HS-5 (cell line): ENCODE data around the gene GRAMD2B.

Experiments used
- DNase-seq: peaks from one replicate; pipeline ENCODE4 v3.0.0-alpha.2; 2012; ENCODE audit warnings: low read depth

GRAMD2B gene

GRCh38 chr5:126477294-126478117, 54.3 kb downstream of the GRAMD2B start:
- DNase-seq, result no peak

GRCh38 chr5:126479810-126480209, 56.6 kb downstream of the GRAMD2B start:
- DNase-seq, result no peak

- no peak for DNase-seq
Measured at GRCh38 chr5:126480824-126481223, 57.6 kb downstream of the GRAMD2B start.

GRCh38 chr5:126481243-126481642, 58.0 kb downstream of the GRAMD2B start:
- DNase-seq, result no peak

- DNase-seq, result no peak
Measured at GRCh38 chr5:126482591-126482990, 59.4 kb downstream of the GRAMD2B start.

- DNase-seq, result no peak
Measured at GRCh38 chr5:126483156-126483555, 59.9 kb downstream of the GRAMD2B start.

GRCh38 chr5:126484253-126484652, 61.0 kb downstream of the GRAMD2B start:
- no peak for DNase-seq

- no peak for DNase-seq
Measured at GRCh38 chr5:126486332-126486731, 63.1 kb downstream of the GRAMD2B start.

- no peak for DNase-seq
Measured at GRCh38 chr5:126487596-126487995, 64.4 kb downstream of the GRAMD2B start.

- DNase-seq, result no peak
Measured at GRCh38 chr5:126488443-126489065, 65.3 kb downstream of the GRAMD2B start.

GRCh38 chr5:126490167-126490940, 67.1 kb downstream of the GRAMD2B start:
- DNase-seq, result no peak

GRCh38 chr5:126492939-126493338, 69.7 kb downstream of the GRAMD2B start:
- no peak for DNase-seq

- no peak for DNase-seq
Measured at GRCh38 chr5:126494393-126494792, 71.2 kb downstream of the GRAMD2B start.

- no peak for DNase-seq
Measured at GRCh38 chr5:126497506-126497905, 74.3 kb downstream of the GRAMD2B start.

GRCh38 chr5:126499278-126499677, 76.1 kb downstream of the GRAMD2B start:
- DNase-seq, result no peak

- no peak for DNase-seq
Measured at GRCh38 chr5:126499853-126500342, 76.7 kb downstream of the GRAMD2B start.

GRCh38 chr5:126501448-126501847, 78.2 kb downstream of the GRAMD2B start:
- no peak for DNase-seq

- no peak for DNase-seq
Measured at GRCh38 chr5:126503602-126504104, 80.4 kb downstream of the GRAMD2B start.

- DNase-seq, result no peak
Measured at GRCh38 chr5:126506079-126506478, 82.9 kb downstream of the GRAMD2B start.

GRCh38 chr5:126508251-126508961, 85.2 kb downstream of the GRAMD2B start:
- no peak for DNase-seq

- no peak for DNase-seq
Measured at GRCh38 chr5:126508962-126509279, 85.7 kb downstream of the GRAMD2B start.

GRCh38 chr5:126509339-126509738, 86.1 kb downstream of the GRAMD2B start:
- no peak for DNase-seq
